Tibial nerve (tissue), 4 donors: ENCODE data around the gene RAB11FIP5.

Source experiments
- EP300 ChIP-seq, 2 donors: sonication (generic); formaldehyde crosslinking; IDR thresholded peaks; one replicate each; pipeline ENCODE4 v1.6.1; 2017; ENCODE audit warnings: antibody characterized with exemption in 2 of 2, mild to moderate bottlenecking in 1 of 2
- POLR2A ChIP-seq, 2 donors: fragments of 450-650 bp; IDR thresholded peaks; one replicate each; pipeline ENCODE4 v1.6.1; 2017; ENCODE audit warnings: antibody characterized with exemption in 2 of 2, mild to moderate bottlenecking in 2 of 2, moderate library complexity in 2 of 2
- TF ChIP-seq, protein P1 (sequence below), 5 experiments: fragments of 200-600 bp in 3 of 5; fragments of 450-650 bp in 2 of 5; sonication (generic) in 3 of 5; IDR thresholded peaks; one replicate each; pipeline ENCODE4 v1.5.1; 2016 to 2019; ENCODE audit warnings: antibody characterized with exemption in 5 of 5, mild to moderate bottlenecking in 3 of 5, moderate library complexity in 2 of 5

DNA sequence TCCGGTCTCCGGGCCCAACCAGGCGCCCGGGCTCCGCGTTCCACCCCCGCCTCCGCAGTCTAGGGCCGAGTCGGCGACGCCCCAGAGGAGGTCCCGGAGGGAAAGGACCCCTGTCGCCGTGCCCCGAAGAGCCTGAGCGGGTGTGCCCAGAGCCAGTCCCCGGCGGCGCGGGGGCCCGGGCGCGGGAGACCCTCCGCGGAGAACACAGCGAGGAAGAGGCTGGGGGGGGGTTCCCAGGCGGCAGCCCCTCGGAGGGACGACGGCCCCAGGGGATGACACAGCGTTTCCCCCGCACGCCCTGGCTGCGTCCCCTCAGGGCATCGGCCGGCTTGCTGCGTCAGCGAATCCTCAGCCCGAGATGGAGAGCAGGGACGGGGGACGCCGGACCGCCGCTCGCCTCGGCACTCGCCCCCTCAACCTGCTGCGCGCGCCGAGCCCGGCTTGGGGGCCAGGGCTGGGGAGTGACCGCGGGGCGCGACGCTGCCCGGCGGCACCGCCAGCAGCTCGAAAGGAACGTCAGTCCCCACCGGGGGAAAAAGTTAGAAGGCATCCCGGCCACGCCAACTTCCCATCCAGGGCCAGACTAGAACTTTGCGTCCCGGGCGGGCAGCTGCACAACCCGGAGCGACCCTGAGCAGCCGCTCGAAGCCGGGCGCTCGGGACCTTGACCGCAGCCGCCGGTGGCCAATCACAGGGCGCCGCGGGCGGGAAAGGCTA, 41.9 kb downstream of the RAB11FIP5 start:
- TF ChIP-seq, protein P1, sequence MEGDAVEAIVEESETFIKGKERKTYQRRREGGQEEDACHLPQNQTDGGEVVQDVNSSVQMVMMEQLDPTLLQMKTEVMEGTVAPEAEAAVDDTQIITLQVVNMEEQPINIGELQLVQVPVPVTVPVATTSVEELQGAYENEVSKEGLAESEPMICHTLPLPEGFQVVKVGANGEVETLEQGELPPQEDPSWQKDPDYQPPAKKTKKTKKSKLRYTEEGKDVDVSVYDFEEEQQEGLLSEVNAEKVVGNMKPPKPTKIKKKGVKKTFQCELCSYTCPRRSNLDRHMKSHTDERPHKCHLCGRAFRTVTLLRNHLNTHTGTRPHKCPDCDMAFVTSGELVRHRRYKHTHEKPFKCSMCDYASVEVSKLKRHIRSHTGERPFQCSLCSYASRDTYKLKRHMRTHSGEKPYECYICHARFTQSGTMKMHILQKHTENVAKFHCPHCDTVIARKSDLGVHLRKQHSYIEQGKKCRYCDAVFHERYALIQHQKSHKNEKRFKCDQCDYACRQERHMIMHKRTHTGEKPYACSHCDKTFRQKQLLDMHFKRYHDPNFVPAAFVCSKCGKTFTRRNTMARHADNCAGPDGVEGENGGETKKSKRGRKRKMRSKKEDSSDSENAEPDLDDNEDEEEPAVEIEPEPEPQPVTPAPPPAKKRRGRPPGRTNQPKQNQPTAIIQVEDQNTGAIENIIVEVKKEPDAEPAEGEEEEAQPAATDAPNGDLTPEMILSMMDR (IDR thresholded peaks at IDR 0.05) = no peak
- TF ChIP-seq EP300 (IDR thresholded peaks at IDR 0.05) = no peak
- peak; percentile 43 to 51 for TF ChIP-seq POLR2A (IDR thresholded peaks at IDR 0.05)
